Measurements from ENCODE around the gene SPOP. TPM values are rescaled to one million over a fixed set of nuclear protein-coding genes. Genes with fewer than 3 reads are reported as not detected.

Gene SPOP
- total and polyA plus RNA-seq, 9 of the 15 experiments (the other 6 are each of a cell fraction or from before 2014, with no cell fraction given): 34.2 to 65.9 (median 39.7) TPM

DNA sequence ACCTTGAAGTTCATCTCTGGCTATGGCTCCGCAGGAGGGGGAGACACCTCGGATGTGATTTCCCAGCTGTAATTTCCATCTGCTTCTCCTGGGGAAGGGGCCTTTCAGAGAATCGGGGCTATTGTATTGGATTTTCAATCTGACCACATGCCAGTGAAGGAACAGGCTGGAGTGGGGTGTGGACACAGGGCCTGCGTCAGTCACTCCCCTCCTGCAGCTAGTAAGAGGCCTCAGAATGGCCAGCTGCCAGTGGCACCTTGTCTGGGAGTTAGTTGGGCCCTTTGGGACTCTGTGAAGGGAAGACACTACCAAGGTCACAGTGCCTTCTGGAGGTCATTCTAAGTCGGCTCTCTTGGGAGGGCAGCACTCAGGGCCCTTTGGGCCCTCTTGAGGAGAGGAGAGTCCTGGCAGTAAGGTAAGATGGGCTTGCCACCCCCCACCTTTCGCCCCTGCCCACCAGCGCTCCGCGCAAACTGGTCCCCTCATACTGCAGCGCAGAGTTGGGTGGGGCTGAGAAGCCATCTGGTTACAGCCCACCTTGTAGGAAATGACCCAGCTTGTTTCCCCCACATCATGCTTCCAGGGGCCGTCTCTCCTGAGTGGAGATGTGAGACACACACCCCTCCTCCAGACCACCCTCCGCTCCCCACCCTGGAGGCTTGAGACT is 96.8 kb downstream of the SPOP start:
- in situ Hi-C loops (cut with MboI) (no loop called here), intact Hi-C loops (cut with micrococcal nuclease) (no loop called here)
- H3K9ac ChIP-seq (ENCODE audit: insufficient read depth in 1 of 2, low read depth in 2 of 2, low read length in 2 of 2): 0 out of 4 replicates have a peak overlapping the region, but pooled peaks of 1 of the 2 experiments have one; percentile 19
- no peaks in the 10 kb centered on the region for H3K9me3 ChIP-seq (replicated peaks; ENCODE audit: control insufficient read depth, insufficient read depth, low read depth, low read length)
- H3K4me3 ChIP-seq: no peak overlapping the region
- no peak for DNase-seq (ENCODE audit: extremely low read depth in 1 of 4, low spot score in 3 of 4)
- 48% methylated on average over 10 of the region's 12 CpGs for WGBS (ENCODE audit: insufficient coverage, low coverage, missing lambda C conversion rate)
- no peak overlapping the region for H3K27ac ChIP-seq (ENCODE audit: extremely low read depth, low read depth, low read length)
- no peak overlapping the region for H3K4me2 ChIP-seq (ENCODE audit: insufficient read depth, low read length)
- no peak for FAIRE-seq
- ChIA-PET CTCF (ENCODE audit: low intra/inter-chr PET ratio) (no interaction called here), POLR2A (interaction anchor here (0.5 to 1.5 kb wide), 3 partner anchors 104 to 279 kb away, joined by 3 to 5 read pairs (median 5); no protein-coding TSS in a partner anchor)
- ATAC-seq: no peak
- peaks cover 8 to 42% of the 10 kb centered on the region in 2 experiments; a peak in 4 of 5 replicates for H3K4me1 ChIP-seq (replicated peaks in 1 of 2; ENCODE audit: control insufficient read depth in 2 of 2, insufficient read depth in 2 of 2, low read length in 2 of 2)
- no peaks in the 10 kb centered on the region; a peak in 1 of 5 replicates for H3K27me3 ChIP-seq (ENCODE audit: control insufficient read depth in 2 of 2, insufficient read depth in 2 of 2, low read length in 2 of 2)
- BruUV-seq (replicated peaks): no TSS peak
- no peaks in the 10 kb centered on the region for H3K79me2 ChIP-seq (ENCODE audit: control insufficient read depth, insufficient read depth, low read length)
- H4K20me1 ChIP-seq (replicated peaks; ENCODE audit: control insufficient read depth, insufficient read depth, low read length): peaks cover 7% of the 10 kb centered on the region
- no peak overlapping the region for H2AFZ ChIP-seq (ENCODE audit: low read depth, low read length)
- TF ChIP-seq, protein P1, sequence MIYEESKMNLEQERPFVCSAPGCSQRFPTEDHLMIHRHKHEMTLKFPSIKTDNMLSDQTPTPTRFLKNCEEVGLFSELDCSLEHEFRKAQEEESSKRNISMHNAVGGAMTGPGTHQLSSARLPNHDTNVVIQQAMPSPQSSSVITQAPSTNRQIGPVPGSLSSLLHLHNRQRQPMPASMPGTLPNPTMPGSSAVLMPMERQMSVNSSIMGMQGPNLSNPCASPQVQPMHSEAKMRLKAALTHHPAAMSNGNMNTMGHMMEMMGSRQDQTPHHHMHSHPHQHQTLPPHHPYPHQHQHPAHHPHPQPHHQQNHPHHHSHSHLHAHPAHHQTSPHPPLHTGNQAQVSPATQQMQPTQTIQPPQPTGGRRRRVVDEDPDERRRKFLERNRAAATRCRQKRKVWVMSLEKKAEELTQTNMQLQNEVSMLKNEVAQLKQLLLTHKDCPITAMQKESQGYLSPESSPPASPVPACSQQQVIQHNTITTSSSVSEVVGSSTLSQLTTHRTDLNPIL (CRISPR knock-in tag; IDR thresholded peaks at IDR 0.05): no peak
- TF ChIP-seq ESRRA (IDR thresholded peaks at IDR 0.05; ENCODE audit: borderline replicate concordance, low read depth) (0 out of 2 replicates have a peak, but pooled peaks have one; percentile 23), IFI16 (CRISPR knock-in tag; IDR thresholded peaks at IDR 0.05) (no peak), RFX7 (CRISPR knock-in tag; IDR thresholded peaks at IDR 0.05) (no peak)
- H3K9me1 ChIP-seq (ENCODE audit: control insufficient read depth, insufficient read depth, low read length): no peaks in the 10 kb centered on the region
- H3K36me3 ChIP-seq (ENCODE audit: control insufficient read depth, insufficient read depth, low read length): no peaks in the 10 kb centered on the region
